ENCODE results near the gene INSR. TPM values are rescaled to one million over a fixed set of nuclear protein-coding genes. Genes with fewer than 3 reads are reported as not detected.

INSR gene
- total and polyA plus RNA-seq, 2 donors from 2014 or later = 15.5 to 50.4 TPM

GRCh38 chr19:7331446-7331845 lies 37.2 kb upstream of the INSR start:
- H3K4me1 ChIP-seq (ENCODE audit: control insufficient read depth in 2 of 3, insufficient read depth in 2 of 3, low read depth in 1 of 3, low read length in 3 of 3) = no peaks in the 10 kb centered on the region
- DNase-seq (no peak), FAIRE-seq (no peak)
- peaks cover 0 to 3% (median 0%) of the 10 kb centered on the region in 3 donors for H3K36me3 ChIP-seq (ENCODE audit: control insufficient read depth in 2 of 3, insufficient read depth in 3 of 3, low read length in 3 of 3)
- TF ChIP-seq, protein P1, sequence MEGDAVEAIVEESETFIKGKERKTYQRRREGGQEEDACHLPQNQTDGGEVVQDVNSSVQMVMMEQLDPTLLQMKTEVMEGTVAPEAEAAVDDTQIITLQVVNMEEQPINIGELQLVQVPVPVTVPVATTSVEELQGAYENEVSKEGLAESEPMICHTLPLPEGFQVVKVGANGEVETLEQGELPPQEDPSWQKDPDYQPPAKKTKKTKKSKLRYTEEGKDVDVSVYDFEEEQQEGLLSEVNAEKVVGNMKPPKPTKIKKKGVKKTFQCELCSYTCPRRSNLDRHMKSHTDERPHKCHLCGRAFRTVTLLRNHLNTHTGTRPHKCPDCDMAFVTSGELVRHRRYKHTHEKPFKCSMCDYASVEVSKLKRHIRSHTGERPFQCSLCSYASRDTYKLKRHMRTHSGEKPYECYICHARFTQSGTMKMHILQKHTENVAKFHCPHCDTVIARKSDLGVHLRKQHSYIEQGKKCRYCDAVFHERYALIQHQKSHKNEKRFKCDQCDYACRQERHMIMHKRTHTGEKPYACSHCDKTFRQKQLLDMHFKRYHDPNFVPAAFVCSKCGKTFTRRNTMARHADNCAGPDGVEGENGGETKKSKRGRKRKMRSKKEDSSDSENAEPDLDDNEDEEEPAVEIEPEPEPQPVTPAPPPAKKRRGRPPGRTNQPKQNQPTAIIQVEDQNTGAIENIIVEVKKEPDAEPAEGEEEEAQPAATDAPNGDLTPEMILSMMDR (IDR thresholded peaks at IDR 0.05; ENCODE audit: borderline replicate concordance, extremely low read depth, insufficient read depth) = no peak
- peak overlapping the region in 1 of 3 donors; percentile 5 for H3K4me3 ChIP-seq (ENCODE audit: low read length in 3 of 3)
- no peak overlapping the region for H3K27ac ChIP-seq (ENCODE audit: low read depth in 2 of 2, low read length in 2 of 2)
- H3K9ac ChIP-seq (ENCODE audit: low read length in 3 of 3) = no peak overlapping the region
- intact Hi-C loops (cut with DNase I) = no loop called here
- H3K9me3 ChIP-seq (ENCODE audit: control insufficient read depth in 2 of 3, insufficient read depth in 1 of 3, low read length in 3 of 3) = peaks cover 0 to 2% (median 0%) of the 10 kb centered on the region in 3 donors
- no peaks in the 10 kb centered on the region for H3K27me3 ChIP-seq (ENCODE audit: control insufficient read depth, insufficient read depth, low read length)

GRCh38 chr19:7328647-7329046 lies 34.4 kb upstream of the INSR start:
- FAIRE-seq (no peak), DNase-seq (no peak)
- peaks cover 0 to 2% (median 2%) of the 10 kb centered on the region in 3 donors for H3K9me3 ChIP-seq (ENCODE audit: control insufficient read depth in 2 of 3, insufficient read depth in 1 of 3, low read length in 3 of 3)
- H3K4me1 ChIP-seq (ENCODE audit: control insufficient read depth in 2 of 3, insufficient read depth in 2 of 3, low read depth in 1 of 3, low read length in 3 of 3) = no peaks in the 10 kb centered on the region
- H3K27me3 ChIP-seq (ENCODE audit: control insufficient read depth, insufficient read depth, low read length) = no peaks in the 10 kb centered on the region
- H3K27ac ChIP-seq (ENCODE audit: low read depth in 2 of 2, low read length in 2 of 2) = no peak overlapping the region
- no peak overlapping the region for H3K9ac ChIP-seq (ENCODE audit: low read length in 3 of 3)
- intact Hi-C loops (cut with DNase I) = no loop called here
- no peak overlapping the region for H3K4me3 ChIP-seq (ENCODE audit: low read length in 3 of 3)
- H3K36me3 ChIP-seq (ENCODE audit: control insufficient read depth in 2 of 3, insufficient read depth in 3 of 3, low read length in 3 of 3) = peaks cover 0 to 3% (median 0%) of the 10 kb centered on the region in 3 donors
- TF ChIP-seq, protein P1 (IDR thresholded peaks at IDR 0.05; ENCODE audit: borderline replicate concordance, extremely low read depth, insufficient read depth) = no peak

DNA sequence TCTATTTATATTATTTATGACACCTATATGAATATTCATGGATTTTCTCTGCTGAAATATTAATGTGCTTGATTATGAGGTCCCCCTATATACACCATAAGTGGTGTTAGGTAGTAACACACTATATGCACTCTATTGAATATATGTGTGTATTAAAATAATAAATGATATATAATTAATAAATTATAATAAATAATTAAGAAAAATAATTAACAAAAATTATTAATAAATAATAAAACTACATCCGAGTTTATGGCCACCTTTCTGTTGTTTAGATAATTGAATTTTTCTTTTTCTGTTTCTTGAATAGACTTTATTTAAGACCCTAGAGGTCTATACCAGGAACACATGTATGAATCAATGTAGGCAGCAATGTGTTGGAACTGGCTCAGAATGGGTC lies 33.6 kb upstream of the INSR start:
- DNase-seq = no peak
- Histone ChIP-seq H3K9ac (ENCODE audit: low read length in 3 of 3) (no peak overlapping the region), H3K9me3 (ENCODE audit: control insufficient read depth in 2 of 3, insufficient read depth in 1 of 3, low read length in 3 of 3) (peaks cover 0 to 2% (median 2%) of the 10 kb centered on the region in 3 donors), H3K4me1 (ENCODE audit: control insufficient read depth in 2 of 3, insufficient read depth in 2 of 3, low read depth in 1 of 3, low read length in 3 of 3) (no peaks in the 10 kb centered on the region), H3K27me3 (ENCODE audit: control insufficient read depth, insufficient read depth, low read length) (no peaks in the 10 kb centered on the region), H3K27ac (ENCODE audit: low read depth in 2 of 2, low read length in 2 of 2) (no peak overlapping the region), H3K4me3 (ENCODE audit: low read length in 3 of 3) (no peak overlapping the region), H3K36me3 (ENCODE audit: control insufficient read depth in 2 of 3, insufficient read depth in 3 of 3, low read length in 3 of 3) (peaks cover 0 to 3% (median 0%) of the 10 kb centered on the region in 3 donors)
- no peak for FAIRE-seq
- intact Hi-C loops (cut with DNase I) = no loop called here
- TF ChIP-seq, protein P1 (IDR thresholded peaks at IDR 0.05; ENCODE audit: borderline replicate concordance, extremely low read depth, insufficient read depth) = no peak

Data from kidney (tissue), 14 donors.